ENCODE measurements around the gene SPATS2L.

- TF ChIP-seq POLR2A (IDR thresholded peaks at IDR 0.05) = no peak
- no peak for TF ChIP-seq CTCF (IDR thresholded peaks at IDR 0.05)
- no peak for TF ChIP-seq EP300 (IDR thresholded peaks at IDR 0.05)
Measured at GRCh38 chr2:200353120-200353519, 46.6 kb downstream of the SPATS2L start.
